Left lobe of liver (tissue), 2 donors: ENCODE results near the gene DTNBP1. TPM values are rescaled to one million over a fixed set of nuclear protein-coding genes. Genes with fewer than 3 reads are reported as not detected.
A peak's percentile ranks its signal among the peaks of the same experiment; 100 is the strongest.

Experiments
- ATAC-seq: fragments of 200-7000 bp; cut with Tn5 transposase; one replicate; pipeline ENCODE4 v1.9.1; 2020; ENCODE audit warnings: mild to moderate bottlenecking, moderate library complexity
- DNase-seq: peaks from one replicate; pipeline ENCODE4 v3.0.0-alpha.2; 2020; ENCODE audit warnings: low spot score
- total RNA-seq: library from RNA; stranded (reverse); gene quantifications from one replicate; pipeline ENCODE4 v1.2.1, GENCODE V29; 2021
- donor health status: DM: no; HTN: no; CAD: no; lungs with moderate emphysema.
- donor health status: DM: no; HTN: yes; CAD: no.

Gene DTNBP1
- total RNA-seq, 1 donor from 2014 or later = 4.3 TPM

- DNase-seq (peak; percentile 58), ATAC-seq (peak; percentile 80)
These were observed 126.5 kb downstream of the DTNBP1 start for GRCh38 chr6:15536198-15536955.

GRCh38 chr6:15535495-15536197, 127.2 kb downstream of the DTNBP1 start:
- ATAC-seq (no peak), DNase-seq (no peak)

GRCh38 chr6:15534974-15535373, 127.9 kb downstream of the DTNBP1 start:
- ATAC-seq (peak; percentile 19), DNase-seq (peak; percentile 19)

DNA sequence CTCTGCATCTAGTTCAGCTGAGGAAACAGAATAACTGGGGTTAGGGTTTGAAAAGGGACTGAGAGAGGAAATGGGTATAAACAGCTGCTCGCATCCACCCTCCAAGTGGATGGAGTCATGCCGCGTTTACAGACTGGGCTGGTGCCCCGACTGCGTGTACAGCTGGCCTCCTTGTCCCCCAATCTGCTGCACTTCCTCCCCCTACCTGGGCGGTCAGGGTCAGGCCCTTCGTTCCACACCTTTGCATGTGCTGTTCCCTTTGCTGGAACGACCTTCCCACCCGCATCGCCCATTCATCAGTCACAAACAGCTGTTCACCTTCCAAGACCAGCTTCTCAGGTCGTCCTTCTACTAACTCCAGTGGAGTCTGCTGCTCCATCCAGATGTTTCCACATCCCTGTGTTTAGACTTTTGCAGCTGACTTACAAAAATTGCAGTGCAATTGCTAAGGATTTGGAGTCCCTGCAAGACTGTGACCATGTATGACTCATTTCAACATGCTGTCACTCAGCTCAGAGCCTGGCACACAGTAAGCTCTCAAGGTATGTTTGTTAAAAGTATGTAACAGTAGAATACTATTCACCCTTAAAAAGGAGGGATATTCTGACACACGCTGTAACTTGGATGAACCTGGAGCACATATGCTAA, 129.3 kb downstream of the DTNBP1 start:
- DNase-seq (no peak), ATAC-seq (no peak)

DNA sequence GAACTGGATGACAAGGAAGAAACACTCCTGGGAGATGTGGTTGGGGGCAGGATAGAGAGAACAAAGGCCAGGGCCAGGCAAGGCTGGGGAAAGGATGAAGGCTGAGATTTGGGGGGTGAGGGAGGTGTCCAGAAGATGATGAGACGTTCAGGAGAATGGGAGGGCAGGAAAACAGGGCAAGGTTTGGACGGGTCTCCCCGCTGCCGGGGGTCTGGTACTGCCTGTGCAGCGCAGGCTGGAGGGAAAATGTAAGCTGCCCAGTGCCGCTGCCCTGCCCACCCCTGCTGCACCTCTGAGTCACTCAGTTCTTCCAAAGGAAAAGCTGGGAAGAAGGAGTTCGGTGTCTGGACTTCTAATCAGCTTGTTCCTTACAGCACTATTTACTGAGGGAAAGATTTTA, 130.9 kb downstream of the DTNBP1 start:
- DNase-seq (peak; percentile 21), ATAC-seq (no peak)

- ATAC-seq (no peak), DNase-seq (peak; percentile 34)
These were observed 132.4 kb downstream of the DTNBP1 start for GRCh38 chr6:15530411-15530810.

GRCh38 chr6:15528870-15529269, 134.0 kb downstream of the DTNBP1 start:
- no peak for ATAC-seq
- DNase-seq = peak; percentile 15

- DNase-seq = peak; percentile 12
- ATAC-seq = no peak
These were observed 134.8 kb downstream of the DTNBP1 start for GRCh38 chr6:15527838-15528617.

DNA sequence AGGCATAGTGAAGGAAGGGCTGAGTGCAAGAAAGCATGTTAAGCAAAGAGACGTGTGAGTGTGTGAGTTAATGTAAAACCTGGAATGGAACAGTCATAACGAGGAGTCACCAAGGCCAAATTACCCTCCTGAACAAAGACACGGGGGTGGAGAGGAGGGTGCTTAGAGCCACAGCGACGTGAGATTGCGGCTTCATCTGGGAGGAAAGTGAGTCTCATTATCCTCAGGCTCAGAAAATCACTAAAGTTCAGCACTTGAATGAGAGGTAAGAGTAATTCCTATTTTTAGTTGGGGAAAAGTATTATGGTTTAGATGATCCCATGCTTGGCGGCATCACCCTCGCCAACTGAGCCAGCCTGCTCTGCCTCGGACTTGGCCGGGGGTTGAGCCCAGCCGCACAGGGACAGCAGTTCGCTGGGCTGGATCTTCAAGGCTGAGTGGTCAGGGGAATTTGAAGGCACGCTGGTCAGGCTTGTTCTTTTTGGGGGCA, 136.6 kb downstream of the DTNBP1 start:
- peak; percentile 18 for DNase-seq
- no peak for ATAC-seq

DNA sequence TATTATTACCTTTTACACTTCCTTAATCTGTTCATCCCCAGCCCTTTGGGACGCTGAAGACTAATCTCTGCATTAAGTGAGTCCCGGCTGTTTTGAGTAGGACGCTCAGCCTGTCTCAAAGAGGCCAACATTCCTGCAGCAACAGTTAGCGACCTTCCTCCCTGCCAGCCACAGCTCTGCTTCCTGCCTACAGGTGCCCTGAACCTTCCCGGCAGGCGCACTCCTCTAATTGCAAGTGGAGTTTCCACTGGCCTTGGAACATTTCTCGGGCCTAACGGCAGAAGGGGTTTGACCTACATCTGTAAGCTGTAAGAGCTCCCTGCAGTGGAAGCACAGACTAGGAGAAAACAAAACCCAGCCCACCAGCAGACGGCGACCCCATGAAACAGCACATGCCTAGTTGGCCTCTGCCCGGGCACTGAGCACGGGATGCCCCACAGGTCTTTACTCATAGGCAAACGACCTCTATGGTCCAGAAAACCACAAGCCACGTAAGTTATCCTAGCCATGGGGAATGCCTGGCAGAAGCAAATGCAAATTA, 137.9 kb downstream of the DTNBP1 start:
- peak; percentile 40 for DNase-seq
- no peak for ATAC-seq

DNA sequence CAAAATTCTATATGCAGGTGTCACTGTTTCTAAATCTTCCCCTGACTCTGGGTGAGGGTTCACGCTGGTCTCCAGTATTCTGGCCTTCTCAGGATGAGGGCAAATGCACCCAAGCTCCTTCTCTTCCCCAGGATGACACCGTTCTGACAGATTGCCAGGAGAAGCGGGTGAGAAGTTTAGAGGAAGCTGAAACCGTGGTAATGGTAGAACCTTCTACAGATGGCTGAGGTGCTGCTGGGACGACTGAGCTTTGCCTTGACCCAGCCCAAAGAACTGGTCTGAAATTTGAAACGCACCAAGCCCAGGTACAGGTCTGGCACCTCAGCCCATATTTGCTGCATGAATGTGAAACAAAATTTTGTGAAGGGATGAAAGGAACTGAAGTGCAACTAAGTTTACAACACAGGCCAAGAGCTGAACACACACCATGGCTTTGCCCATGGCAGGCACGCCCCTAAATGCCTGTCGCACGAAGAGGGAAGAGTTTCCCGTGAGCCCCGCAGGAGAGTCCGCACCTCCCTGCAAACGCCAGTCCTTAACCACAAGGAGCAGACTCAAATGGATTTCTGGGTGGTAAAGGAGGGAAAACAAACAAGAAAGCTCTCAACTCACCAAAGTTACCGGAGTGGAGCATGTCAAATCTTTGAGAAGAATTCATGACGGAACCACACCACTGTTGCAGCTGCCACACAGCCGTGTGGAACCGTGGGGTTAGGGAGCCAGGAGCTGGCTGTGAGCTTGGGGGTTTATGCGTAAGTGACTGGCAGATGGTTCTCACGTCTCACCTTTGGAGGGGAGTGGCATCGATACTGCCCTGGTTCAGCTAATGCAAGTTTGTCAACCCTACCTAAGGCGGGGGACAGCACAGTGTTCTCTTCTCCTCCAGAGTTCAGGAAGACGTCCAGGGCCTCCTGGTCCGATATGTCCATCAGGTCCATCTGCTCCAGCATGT, 138.9 kb downstream of the DTNBP1 start:
- DNase-seq = peak; percentile 30

DNA sequence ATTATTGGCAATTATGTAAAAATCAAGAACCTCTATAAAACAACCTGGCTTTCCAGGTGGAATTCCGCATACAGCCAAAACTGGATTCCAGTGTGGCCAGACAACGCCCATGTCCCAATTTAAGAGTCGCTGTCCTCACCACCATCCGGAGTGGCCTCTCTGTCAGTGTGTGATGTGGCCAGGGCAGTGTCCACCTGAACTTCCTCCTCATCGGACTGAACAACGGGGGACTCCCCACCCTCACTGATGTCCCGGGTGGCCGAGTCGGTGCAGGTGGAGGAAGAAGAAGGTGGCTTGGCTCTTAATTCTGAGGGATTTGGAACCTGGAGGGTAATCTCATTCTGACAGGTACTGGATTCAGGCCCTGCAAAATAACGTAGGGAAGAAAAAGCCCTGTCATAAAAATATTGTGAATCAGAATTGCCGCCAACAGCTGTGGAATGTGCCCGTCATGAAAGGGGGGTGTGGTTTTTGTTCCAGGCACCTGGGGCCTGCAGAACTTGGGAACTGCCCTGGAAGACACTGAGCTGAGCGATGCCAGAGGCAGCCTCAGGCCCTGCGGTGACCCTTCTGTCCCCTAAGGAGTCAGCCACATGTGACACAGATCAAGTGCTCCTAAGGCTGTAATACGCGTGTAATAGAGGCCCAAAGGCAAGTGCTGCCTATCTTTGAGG, 139.8 kb downstream of the DTNBP1 start:
- ATAC-seq = no peak
- peak; percentile 32 for DNase-seq

More for the DNA sequence above, 138.9 kb downstream of the DTNBP1 start:
- ATAC-seq = no peak

DNA sequence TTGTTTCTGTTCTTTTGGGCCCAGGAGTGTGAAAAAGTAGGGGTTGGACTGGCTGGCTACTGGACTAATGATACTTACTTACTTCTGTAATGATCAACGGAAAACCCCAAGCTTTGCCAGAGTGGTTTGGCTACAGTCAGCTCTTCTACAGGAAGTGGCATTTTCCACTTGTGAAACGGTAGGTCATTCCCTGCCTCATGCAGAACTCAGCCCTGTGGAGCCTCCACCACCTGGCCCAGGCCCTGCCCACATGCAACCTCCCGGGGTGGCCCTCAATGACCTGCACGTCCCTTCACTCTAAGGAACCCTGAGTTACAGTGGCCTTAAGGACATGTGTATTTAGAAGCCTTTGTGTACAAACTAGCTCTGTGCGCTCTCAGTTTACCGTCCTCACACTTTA, 140.4 kb downstream of the DTNBP1 start:
- no peak for DNase-seq
- peak; percentile 83 for ATAC-seq

DNA sequence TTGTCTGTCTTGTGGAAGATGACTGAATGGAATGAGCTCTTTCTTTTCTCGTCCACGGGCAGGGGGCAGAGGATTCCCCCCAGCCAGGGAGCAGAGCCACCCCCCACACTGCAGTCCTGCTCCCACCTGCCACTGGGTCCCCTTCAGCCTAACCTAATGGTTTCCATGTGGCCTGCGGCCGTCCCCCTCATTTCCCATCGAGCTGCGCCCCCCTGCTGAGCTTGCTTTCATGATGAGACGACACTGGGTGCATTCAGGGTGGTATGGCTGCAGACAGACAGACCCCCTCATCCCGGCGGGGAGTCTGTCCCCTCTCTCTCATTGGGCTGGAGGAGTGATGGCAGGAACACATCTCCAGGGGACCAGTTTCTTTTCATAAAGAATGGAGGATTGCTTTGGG, 140.8 kb downstream of the DTNBP1 start:
- DNase-seq (no peak), ATAC-seq (no peak)

DNA sequence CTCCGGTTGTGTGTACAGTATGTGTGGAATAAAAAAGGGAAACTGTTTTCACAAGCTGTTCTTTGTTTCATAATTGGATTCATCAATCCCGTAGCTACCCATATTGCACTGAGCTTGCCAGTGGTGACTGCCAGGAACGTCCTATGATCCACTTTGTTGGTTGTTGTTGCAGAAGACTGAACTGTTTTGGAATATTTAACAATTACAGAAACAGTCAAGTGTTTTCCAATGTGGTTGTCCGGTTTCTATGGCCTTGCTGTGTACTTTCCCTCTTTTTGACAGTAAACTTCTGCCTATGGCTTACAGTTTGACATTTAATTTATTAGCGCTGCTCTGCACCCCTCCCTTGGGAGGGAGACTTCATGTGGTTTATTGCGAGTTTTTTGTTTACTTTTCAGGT, 141.2 kb downstream of the DTNBP1 start:
- DNase-seq (no peak), ATAC-seq (no peak)

- DNase-seq (no peak), ATAC-seq (no peak)
These were observed 142.1 kb downstream of the DTNBP1 start for GRCh38 chr6:15520626-15521203.

GRCh38 chr6:15519681-15520080, 143.1 kb downstream of the DTNBP1 start:
- ATAC-seq = no peak
- no peak for DNase-seq

DNA sequence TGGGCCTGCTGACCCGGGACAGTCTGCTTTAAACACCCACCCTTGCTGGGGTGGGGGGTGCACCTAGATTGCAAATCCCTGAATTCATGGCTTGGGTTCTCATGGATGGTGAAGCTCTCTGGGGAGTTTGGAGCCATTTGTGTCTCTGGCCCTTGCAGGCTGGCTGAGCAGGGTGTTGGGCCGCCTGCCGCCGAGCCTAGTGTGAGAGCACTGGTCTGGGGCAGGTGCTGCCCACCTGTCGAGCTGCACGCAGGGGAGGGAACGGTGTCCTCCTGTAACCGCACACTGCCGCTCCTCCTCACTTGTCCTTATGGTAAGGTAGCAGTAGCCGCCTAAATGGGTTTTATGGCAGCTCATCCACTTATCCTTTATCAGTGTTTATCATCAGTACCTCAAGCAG, 143.9 kb downstream of the DTNBP1 start:
- ATAC-seq = no peak

DNA sequence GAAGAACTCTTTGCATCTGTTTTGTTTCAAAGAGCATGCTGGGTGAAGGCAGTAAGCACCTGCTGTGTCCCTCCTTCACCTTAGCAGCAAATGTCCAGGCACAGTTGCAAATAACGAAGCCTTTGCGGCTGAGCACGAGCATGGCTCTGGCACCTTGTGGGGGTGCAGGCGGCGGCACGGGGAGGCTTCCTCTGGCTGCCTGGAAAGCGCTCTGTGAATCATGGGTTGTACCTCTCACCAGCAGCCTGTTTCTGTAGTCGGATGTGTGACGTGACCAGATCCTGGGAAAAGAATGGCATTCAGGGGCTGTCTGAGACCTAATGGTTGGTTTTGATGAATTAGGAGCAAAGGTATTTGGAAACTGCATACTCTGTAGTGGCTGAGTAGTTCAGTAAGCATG, 144.8 kb downstream of the DTNBP1 start:
- DNase-seq (no peak), ATAC-seq (no peak)

More for the DNA sequence above, 143.9 kb downstream of the DTNBP1 start:
- DNase-seq = no peak
